ENCODE data around the gene CSPG4.
"Not testable (repeated sequence)": the region's sequence is repeated elsewhere in the genome, so short reads cannot be mapped to it uniquely, and the experiment has no call there.

The CSPG4 gene

GRCh38 chr15:75720297-75720696 is 7.6 kb upstream of the CSPG4 start:
- Mint-ChIP-seq H3K4me1 (peaks cover 52% of the 10 kb centered on the region), H3K4me3 (no peak overlapping the region), H3K36me3 (ENCODE audit: low read depth) (no peaks in the 10 kb centered on the region), H3K9me3 (no peaks in the 10 kb centered on the region), H3K27ac (peak overlapping the region in 1 of 3 experiments; percentile 64), H3K27me3 (ENCODE audit: low read depth) (no peaks in the 10 kb centered on the region)
- TF ChIP-seq CTCF (IDR thresholded peaks at IDR 0.05; ENCODE audit: unreplicated experiment in 3 of 3) = no peak

GRCh38 chr15:75718328-75718727 is 5.7 kb upstream of the CSPG4 start:
- no peak for TF ChIP-seq CTCF (IDR thresholded peaks at IDR 0.05; ENCODE audit: unreplicated experiment in 3 of 3)

GRCh38 chr15:75717001-75717400 is 4.4 kb upstream of the CSPG4 start:
- not testable (repeated sequence) for H3K9me3 Mint-ChIP-seq; H3K36me3 Mint-ChIP-seq (ENCODE audit: low read depth)
- H3K4me1 Mint-ChIP-seq = peaks cover 47% of the 10 kb centered on the region

More at GRCh38 chr15:75718328-75718727, 5.7 kb upstream of the CSPG4 start:
- H3K9me3 Mint-ChIP-seq = no peaks in the 10 kb centered on the region
- peak overlapping the region in 2 of 3 experiments; percentile 54 to 74 for H3K27ac Mint-ChIP-seq
- H3K36me3 Mint-ChIP-seq (ENCODE audit: low read depth) = no peaks in the 10 kb centered on the region
- H3K4me3 Mint-ChIP-seq = no peak overlapping the region
- peaks cover 50% of the 10 kb centered on the region for H3K4me1 Mint-ChIP-seq
- no peaks in the 10 kb centered on the region for H3K27me3 Mint-ChIP-seq (ENCODE audit: low read depth)

GRCh38 chr15:75716249-75716950 is 3.8 kb upstream of the CSPG4 start:
- not testable (repeated sequence) for H3K27ac Mint-ChIP-seq; H3K36me3 Mint-ChIP-seq (ENCODE audit: low read depth); H3K9me3 Mint-ChIP-seq; H3K4me3 Mint-ChIP-seq; H3K27me3 Mint-ChIP-seq (ENCODE audit: low read depth)
- peaks cover 45% of the 10 kb centered on the region for H3K4me1 Mint-ChIP-seq

More at GRCh38 chr15:75717001-75717400, 4.4 kb upstream of the CSPG4 start:
- H3K4me3 Mint-ChIP-seq; H3K27me3 Mint-ChIP-seq (ENCODE audit: low read depth): not testable (repeated sequence)
- peak overlapping the region in 1 of 3 experiments; percentile 41 for H3K27ac Mint-ChIP-seq

- Mint-ChIP-seq H3K27ac (peak overlapping the region; percentile 40 to 49 (median 46)), H3K4me3 (peak overlapping the region in 2 of 3 experiments; percentile 26 to 41), H3K4me1 (peaks cover 39% of the 10 kb centered on the region)
- not testable (repeated sequence) for H3K27me3 Mint-ChIP-seq (ENCODE audit: low read depth); H3K9me3 Mint-ChIP-seq; H3K36me3 Mint-ChIP-seq (ENCODE audit: low read depth)
Measured at GRCh38 chr15:75715312-75715832, 2.7 kb upstream of the CSPG4 start.

- no peak for TF ChIP-seq CTCF (IDR thresholded peaks at IDR 0.05; ENCODE audit: unreplicated experiment in 3 of 3)
- Mint-ChIP-seq H3K27me3 (ENCODE audit: low read depth) (no peaks in the 10 kb centered on the region), H3K4me3 (peak overlapping the region; percentile 43 to 82 (median 50)), H3K9me3 (no peaks in the 10 kb centered on the region), H3K27ac (peak overlapping the region in 2 of 3 experiments; percentile 70 to 91), H3K36me3 (ENCODE audit: low read depth) (no peaks in the 10 kb centered on the region), H3K4me1 (peaks cover 46% of the 10 kb centered on the region)
Measured at GRCh38 chr15:75714195-75714594, 1.5 kb upstream of the CSPG4 start.

GRCh38 chr15:75713338-75713895 is 769 bp upstream of the CSPG4 start:
- Mint-ChIP-seq H3K27ac (peak overlapping the region; percentile 84 to 94 (median 91)), H3K36me3 (ENCODE audit: low read depth) (no peaks in the 10 kb centered on the region), H3K4me1 (peaks cover 47% of the 10 kb centered on the region), H3K9me3 (no peaks in the 10 kb centered on the region), H3K27me3 (ENCODE audit: low read depth) (no peaks in the 10 kb centered on the region), H3K4me3 (peak overlapping the region; percentile 75 to 82 (median 81))
- TF ChIP-seq CTCF (IDR thresholded peaks at IDR 0.05; ENCODE audit: unreplicated experiment in 3 of 3) = no peak

- peak overlapping the region; percentile 75 to 87 (median 83) for H3K4me3 Mint-ChIP-seq
- not testable (repeated sequence) for H3K27me3 Mint-ChIP-seq (ENCODE audit: low read depth); H3K9me3 Mint-ChIP-seq; H3K36me3 Mint-ChIP-seq (ENCODE audit: low read depth)
- H3K27ac Mint-ChIP-seq = peak overlapping the region; percentile 42 to 87 (median 61)
- peaks cover 49% of the 10 kb centered on the region for H3K4me1 Mint-ChIP-seq
Measured at GRCh38 chr15:75711495-75711894, 1.2 kb downstream of the CSPG4 start.

- H3K27ac Mint-ChIP-seq; H3K27me3 Mint-ChIP-seq (ENCODE audit: low read depth); H3K4me3 Mint-ChIP-seq; H3K9me3 Mint-ChIP-seq; H3K36me3 Mint-ChIP-seq (ENCODE audit: low read depth): not testable (repeated sequence)
- peaks cover 55% of the 10 kb centered on the region for H3K4me1 Mint-ChIP-seq
Measured at GRCh38 chr15:75710874-75711273, 1.8 kb downstream of the CSPG4 start.

GRCh38 chr15:75709458-75709857 is 3.2 kb downstream of the CSPG4 start:
- peak overlapping the region in 1 of 3 experiments; percentile 76 for H3K4me3 Mint-ChIP-seq
- H3K4me1 Mint-ChIP-seq = peaks cover 52% of the 10 kb centered on the region
- not testable (repeated sequence) for H3K9me3 Mint-ChIP-seq; H3K27me3 Mint-ChIP-seq (ENCODE audit: low read depth); H3K36me3 Mint-ChIP-seq (ENCODE audit: low read depth)
- peak overlapping the region in 2 of 3 experiments; percentile 12 to 65 for H3K27ac Mint-ChIP-seq

Measured in nephron (organoid).